Smooth muscle cell of the brain vasculature (primary cell): Measurements from ENCODE around the gene RRP7A.
"Not testable (repeated sequence)": the region's sequence is repeated elsewhere in the genome, so short reads cannot be mapped to it uniquely, and the experiment has no call there.

Experiments
- DNase-seq: peaks from one replicate; pipeline ENCODE4 v3.0.0-alpha.2; 2012; ENCODE audit warnings: low read depth, low spot score

The RRP7A gene

DNA sequence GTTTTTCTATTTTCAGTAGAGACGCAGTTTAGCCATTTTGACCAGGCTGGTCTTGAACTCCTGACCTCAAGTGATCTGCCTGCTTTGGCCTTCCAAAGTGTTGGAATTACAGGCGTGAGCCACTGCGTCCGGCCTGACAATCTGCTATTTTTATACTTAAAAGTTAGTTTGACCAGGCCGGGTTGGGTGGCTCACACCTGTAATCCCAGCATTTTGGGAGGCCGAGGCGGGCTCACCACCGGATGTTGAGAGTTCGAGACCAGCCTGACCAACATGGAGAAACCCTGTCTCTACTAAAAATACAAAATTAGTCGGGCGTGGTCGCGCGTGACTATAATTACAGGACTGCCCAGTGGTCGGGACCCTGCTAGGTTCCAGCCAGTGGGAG is 19.8 kb downstream of the RRP7A start:
- not testable (repeated sequence) for DNase-seq

GRCh38 chr22:42495533-42496141 is 24.0 kb downstream of the RRP7A start:
- not testable (repeated sequence) for DNase-seq

- DNase-seq: no peak
Observed at GRCh38 chr22:42493393-42493792, 26.2 kb downstream of the RRP7A start.

- no peak for DNase-seq
Observed at GRCh38 chr22:42492323-42492690, 27.3 kb downstream of the RRP7A start.

- no peak for DNase-seq
Observed at GRCh38 chr22:42490243-42490832, 29.3 kb downstream of the RRP7A start.

GRCh38 chr22:42489000-42489399 is 30.6 kb downstream of the RRP7A start:
- DNase-seq: no peak

DNA sequence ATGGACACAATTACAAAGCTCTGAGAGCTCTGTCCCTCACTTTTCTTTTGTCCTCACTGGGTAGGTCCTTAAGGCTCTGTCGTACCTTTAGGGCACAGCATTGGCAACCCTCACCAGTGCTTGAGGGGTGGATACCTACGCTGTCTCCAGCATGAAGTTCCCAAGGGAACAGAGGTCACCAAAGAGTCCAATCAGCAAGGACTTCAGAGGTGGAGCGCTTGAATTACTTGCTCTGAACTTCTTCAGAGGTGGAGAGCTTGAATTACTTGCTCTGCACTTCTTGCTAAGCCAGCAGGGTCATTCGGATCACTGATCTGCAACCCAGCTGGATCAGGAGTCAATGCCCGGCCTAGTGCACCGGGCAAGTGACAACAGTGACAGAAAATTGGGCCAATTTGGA is 35.1 kb downstream of the RRP7A start:
- DNase-seq: no peak

- DNase-seq: not testable (repeated sequence)
Observed at GRCh38 chr22:42483610-42484223, 35.9 kb downstream of the RRP7A start.

DNA sequence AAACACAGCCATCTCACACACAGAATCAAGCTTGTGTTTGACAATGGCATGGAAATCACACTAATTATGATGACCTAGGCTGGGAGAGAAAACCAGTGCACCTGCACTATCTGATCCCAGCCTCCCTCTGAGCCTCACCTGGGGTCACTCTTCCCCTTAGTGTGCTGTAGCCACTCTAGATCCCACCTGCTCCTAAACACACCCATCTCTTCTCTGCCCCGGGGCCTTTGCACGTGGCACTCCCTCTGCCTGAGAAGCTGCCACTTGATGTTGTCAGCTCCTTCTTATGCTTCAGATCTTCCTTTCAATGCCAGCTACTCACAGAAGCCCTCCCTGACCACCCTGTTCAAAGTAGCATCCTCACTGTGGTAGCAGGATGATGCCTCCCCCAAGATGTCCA is 44.5 kb downstream of the RRP7A start:
- no peak for DNase-seq

DNA sequence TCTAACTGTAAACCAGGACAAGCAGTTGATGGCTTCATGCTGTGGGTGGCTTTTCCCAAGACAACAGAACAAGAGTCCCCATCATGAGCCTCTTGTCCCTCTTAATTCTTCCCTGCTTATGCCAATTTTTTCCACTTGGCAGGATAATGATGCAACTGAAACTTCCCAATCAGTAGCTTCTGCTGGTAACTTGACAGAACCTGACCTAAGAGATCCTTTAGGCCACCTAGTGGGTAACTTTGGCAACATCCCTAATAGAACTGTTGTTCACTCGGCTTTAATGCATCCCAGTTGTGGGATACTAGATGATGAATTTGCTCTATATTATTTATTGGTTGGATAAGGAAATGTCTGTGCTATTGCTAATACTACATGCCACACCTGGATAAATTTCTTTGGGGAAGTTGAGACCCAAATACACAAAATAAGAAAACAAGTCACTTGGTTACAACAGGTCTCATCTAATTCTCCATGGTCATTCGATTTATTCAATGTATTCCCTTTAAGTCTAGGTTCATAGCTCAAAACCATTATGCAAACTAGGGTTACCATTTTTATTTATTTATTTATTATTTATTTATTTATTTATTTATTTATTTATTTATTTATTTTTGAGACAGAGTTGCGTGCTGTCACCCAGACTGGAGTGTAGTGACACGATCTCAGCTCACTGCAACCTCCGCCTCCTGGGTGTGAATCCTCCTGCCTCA is 46.0 kb downstream of the RRP7A start:
- DNase-seq: peak; percentile 17

DNA sequence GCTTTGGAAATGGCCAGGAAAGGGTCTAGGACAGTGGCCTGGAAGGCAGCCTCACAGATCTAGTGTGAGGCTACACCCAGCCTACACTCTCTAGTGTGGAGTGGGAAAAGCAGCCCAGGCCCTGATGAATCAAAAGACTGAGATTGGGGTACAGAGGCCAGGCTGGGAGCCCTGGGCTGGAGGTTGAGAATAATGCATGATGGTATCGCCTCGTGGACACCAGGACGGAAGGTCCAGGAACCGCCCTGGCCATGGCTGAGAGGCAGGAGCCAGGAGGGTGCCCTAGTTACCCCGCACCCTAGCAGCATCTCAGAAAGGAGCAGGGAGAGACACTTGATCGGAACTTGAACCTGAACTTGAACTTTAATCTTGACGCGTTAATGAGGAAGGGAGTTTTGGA is 46.9 kb downstream of the RRP7A start:
- no peak for DNase-seq

- DNase-seq: no peak
Observed at GRCh38 chr22:42471441-42471840, 48.2 kb downstream of the RRP7A start.

GRCh38 chr22:42470366-42471082 is 49.1 kb downstream of the RRP7A start:
- DNase-seq: no peak

DNA sequence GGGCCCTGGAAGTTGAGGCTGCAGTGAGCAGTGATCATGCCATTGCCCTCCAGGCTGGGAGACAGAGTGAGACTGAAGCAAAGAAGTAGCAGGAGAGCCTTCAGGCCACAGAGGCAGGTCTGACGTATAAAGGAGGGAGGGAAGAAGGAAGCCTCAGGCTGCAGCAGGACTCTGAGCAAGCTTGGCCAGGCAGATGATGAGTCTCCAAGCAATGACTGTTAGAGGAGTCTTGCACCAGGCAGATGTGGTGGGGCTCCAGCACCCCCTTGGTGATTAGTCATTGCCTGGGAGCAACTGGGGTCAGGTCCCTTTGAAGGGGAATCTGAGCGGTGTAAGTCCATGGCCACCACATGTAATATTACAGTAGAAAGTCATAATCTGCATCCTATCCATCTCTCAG is 50.8 kb downstream of the RRP7A start:
- no peak for DNase-seq

DNA sequence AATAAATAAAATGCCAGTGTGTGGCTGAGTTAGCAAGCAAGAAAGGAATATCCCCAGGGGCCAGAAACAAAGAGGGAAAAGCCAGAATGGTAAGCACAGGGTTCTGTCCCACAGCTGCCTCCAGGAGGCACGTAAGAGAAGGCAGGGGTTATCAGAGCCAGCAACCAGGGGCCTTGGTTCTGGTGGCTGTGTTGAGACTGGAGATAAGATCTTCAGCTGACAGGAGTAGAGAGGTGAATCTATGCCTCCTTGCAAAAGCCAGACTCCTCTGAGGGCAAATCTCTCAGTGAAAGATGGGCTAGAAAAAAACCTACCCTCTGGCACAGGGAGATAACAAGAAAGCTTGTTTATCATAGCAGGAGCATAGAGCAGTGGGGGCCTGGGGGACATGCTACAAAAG is 57.6 kb downstream of the RRP7A start:
- no peak for DNase-seq

DNA sequence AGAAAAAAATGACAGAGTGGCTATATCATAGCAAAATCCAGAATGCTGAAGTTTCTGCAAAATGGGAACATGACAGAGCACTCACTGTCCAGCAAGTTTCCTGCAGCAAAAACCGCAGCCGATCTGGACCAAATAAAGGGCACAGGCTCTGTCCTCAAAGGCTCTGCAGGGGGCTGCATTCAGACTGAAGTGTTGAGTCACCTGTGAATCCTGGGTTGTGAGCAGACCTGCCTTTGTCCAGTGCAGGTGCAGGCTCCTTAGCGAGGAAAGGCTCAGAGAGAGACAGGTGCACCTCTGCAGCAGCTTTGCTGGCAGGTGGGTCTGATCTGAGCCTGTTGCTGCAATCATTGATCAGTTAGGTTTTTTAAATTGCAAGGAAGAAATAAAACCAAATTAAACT is 58.1 kb downstream of the RRP7A start:
- no peak for DNase-seq
